Erythroblast (primary cell): Measurements from ENCODE around the gene GBX1.

Source experiments
- DNase-seq, 2 experiments: peaks; one replicate each; lab custom pipeline; 2025; lab: John Stamatoyannopoulos, UW
- GATA1 ChIP-seq: IDR thresholded peaks from 2 replicates; pipeline ENCODE4 v1.6.1; 2011; ENCODE audit warnings: low read depth, mild to moderate bottlenecking, control low read depth, low read length, moderate library complexity
- POLR2A ChIP-seq: IDR thresholded peaks from 2 replicates; pipeline ENCODE4 v1.6.1; 2011; ENCODE audit warnings: mild to moderate bottlenecking, low read length

The GBX1 gene

GRCh38 chr7:151126491-151127137, 40.9 kb downstream of the GBX1 start:
- no peak for TF ChIP-seq POLR2A
- TF ChIP-seq GATA1, result no peak
- no peak for DNase-seq

GRCh38 chr7:151125846-151126481, 41.5 kb downstream of the GBX1 start:
- TF ChIP-seq GATA1, result no peak
- no peak for TF ChIP-seq POLR2A
- no peak for DNase-seq

- no peak for DNase-seq
- no peak for TF ChIP-seq POLR2A
- no peak for TF ChIP-seq GATA1
These were observed 42.0 kb downstream of the GBX1 start for GRCh38 chr7:151125470-151125845.

GRCh38 chr7:151124899-151125399, 42.5 kb downstream of the GBX1 start:
- TF ChIP-seq POLR2A (no peak), GATA1 (no peak)

GRCh38 chr7:151124481-151124880, 43.0 kb downstream of the GBX1 start:
- TF ChIP-seq GATA1, result no peak
- no peak for TF ChIP-seq POLR2A
- no peak for DNase-seq

More at GRCh38 chr7:151124899-151125399, 42.5 kb downstream of the GBX1 start:
- DNase-seq, result no peak

GRCh38 chr7:151123822-151124464, 43.6 kb downstream of the GBX1 start:
- peak; percentile 85 to 91 for DNase-seq
- TF ChIP-seq POLR2A (no peak), GATA1 (no peak)

- TF ChIP-seq POLR2A (no peak), GATA1 (no peak)
- DNase-seq, result no peak
These were observed 44.2 kb downstream of the GBX1 start for GRCh38 chr7:151123158-151123821.

GRCh38 chr7:151122796-151123157, 44.7 kb downstream of the GBX1 start:
- no peak for TF ChIP-seq GATA1
- no peak for DNase-seq

GRCh38 chr7:151122276-151122675, 45.2 kb downstream of the GBX1 start:
- DNase-seq, result no peak
- TF ChIP-seq GATA1, result no peak
- no peak for TF ChIP-seq POLR2A

GRCh38 chr7:151121380-151122170, 45.9 kb downstream of the GBX1 start:
- no peak for DNase-seq
- TF ChIP-seq GATA1, result no peak
- TF ChIP-seq POLR2A, result no peak

- TF ChIP-seq POLR2A (no peak), GATA1 (no peak)
- DNase-seq, result no peak
These were observed 46.6 kb downstream of the GBX1 start for GRCh38 chr7:151120896-151121295.

- no peak for TF ChIP-seq GATA1
- TF ChIP-seq POLR2A, result no peak
- DNase-seq, result no peak
These were observed 47.6 kb downstream of the GBX1 start for GRCh38 chr7:151119902-151120301.

- no peak for DNase-seq
- TF ChIP-seq POLR2A (no peak), GATA1 (no peak)
These were observed 48.5 kb downstream of the GBX1 start for GRCh38 chr7:151119055-151119415.
